ENCODE data around the gene MINDY4.

MINDY4 gene

DNA sequence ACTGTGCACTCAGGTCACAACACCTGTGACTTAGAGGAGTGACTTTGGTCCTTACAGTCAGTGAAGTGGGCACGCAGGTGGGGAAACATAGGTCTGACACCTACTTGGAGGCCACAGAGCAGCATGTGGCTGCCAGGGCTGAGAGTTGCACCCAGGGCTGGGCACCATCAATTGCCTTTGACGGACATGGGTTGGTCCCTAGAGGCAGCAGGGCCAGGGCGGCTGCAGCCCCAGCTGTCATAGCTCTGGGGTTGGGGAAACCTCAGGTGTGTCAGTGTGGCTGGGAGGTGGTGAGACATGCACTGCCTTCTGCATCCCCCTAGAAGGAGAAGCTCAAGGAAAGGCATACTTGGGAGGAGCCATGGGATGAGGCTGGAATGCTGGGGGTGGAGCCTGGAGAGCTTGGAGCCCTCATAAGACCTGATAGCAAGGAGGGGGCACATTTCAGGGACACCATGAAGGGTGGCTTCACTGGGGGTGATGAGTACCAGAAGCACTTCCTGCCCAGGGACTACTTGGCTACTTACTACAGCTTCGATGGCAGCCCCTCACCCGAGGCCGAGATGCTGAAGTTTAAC lies 19.4 kb upstream of the MINDY4 start, which contains the start of gene INMT:
Gene INMT, plus strand, starts transcription at position 440 of the 578 bp plus-strand sequence. Its CDS starts 16 bp downstream, at position 456.
- peak within 1 kb of the TSS; percentile 29 for H3K27ac ChIP-seq
- H3K36me3 ChIP-seq (replicated peaks), result no peaks in the 10 kb centered on the region
- TF ChIP-seq, protein P1, sequence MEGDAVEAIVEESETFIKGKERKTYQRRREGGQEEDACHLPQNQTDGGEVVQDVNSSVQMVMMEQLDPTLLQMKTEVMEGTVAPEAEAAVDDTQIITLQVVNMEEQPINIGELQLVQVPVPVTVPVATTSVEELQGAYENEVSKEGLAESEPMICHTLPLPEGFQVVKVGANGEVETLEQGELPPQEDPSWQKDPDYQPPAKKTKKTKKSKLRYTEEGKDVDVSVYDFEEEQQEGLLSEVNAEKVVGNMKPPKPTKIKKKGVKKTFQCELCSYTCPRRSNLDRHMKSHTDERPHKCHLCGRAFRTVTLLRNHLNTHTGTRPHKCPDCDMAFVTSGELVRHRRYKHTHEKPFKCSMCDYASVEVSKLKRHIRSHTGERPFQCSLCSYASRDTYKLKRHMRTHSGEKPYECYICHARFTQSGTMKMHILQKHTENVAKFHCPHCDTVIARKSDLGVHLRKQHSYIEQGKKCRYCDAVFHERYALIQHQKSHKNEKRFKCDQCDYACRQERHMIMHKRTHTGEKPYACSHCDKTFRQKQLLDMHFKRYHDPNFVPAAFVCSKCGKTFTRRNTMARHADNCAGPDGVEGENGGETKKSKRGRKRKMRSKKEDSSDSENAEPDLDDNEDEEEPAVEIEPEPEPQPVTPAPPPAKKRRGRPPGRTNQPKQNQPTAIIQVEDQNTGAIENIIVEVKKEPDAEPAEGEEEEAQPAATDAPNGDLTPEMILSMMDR (IDR thresholded peaks at IDR 0.05; ENCODE audit: low read depth, low read length, missing control alignments), result no peak
- DNase-seq, result no peak
- H3K4me3 ChIP-seq (ENCODE audit: low read depth, low read length), result no peak within 1 kb of the TSS
- H3K27me3 ChIP-seq (replicated peaks), result no peaks in the 10 kb centered on the region
- in situ Hi-C loops (cut with HindIII; ENCODE audit: low pct_ligation_motif_present, low sequenced_read_pairs), result no loop called here

- TF ChIP-seq, protein P1 (IDR thresholded peaks at IDR 0.05; ENCODE audit: low read depth, low read length, missing control alignments), result no peak
- H3K4me3 ChIP-seq (ENCODE audit: low read depth, low read length), result no peak overlapping the region
- H3K27ac ChIP-seq, result no peak overlapping the region
- no peaks in the 10 kb centered on the region for H3K27me3 ChIP-seq (replicated peaks)
- in situ Hi-C loops (cut with HindIII; ENCODE audit: low pct_ligation_motif_present, low sequenced_read_pairs), result no loop called here
- H3K36me3 ChIP-seq (replicated peaks), result no peaks in the 10 kb centered on the region
- no peak for DNase-seq
These were observed 18.7 kb upstream of the MINDY4 start for GRCh38 chr7:30752484-30752883.

DNA sequence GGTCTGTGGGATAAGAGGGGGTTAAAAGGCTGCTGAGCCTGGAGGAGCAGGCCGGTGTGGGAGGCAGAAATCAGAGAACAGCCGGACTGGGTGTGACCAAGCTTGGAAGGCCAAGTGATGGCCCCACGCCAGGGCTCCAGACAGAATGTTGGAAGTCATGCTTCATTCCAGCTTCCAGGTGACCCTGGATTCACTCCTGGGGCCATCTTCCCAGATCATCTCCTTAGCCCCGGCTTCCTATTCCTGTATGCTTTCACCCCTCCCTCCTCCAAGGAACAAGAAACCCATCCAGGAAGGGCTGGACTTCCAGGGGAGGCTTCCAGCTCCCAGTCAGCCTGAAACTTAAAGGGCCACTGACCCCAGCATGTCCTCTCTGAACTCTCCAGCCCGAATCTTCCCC lies 18.2 kb upstream of the MINDY4 start:
- no peaks in the 10 kb centered on the region for H3K36me3 ChIP-seq (replicated peaks)
- TF ChIP-seq, protein P1 (IDR thresholded peaks at IDR 0.05; ENCODE audit: low read depth, low read length, missing control alignments), result no peak
- no peak for DNase-seq
- H3K27me3 ChIP-seq (replicated peaks), result no peaks in the 10 kb centered on the region
- in situ Hi-C loops (cut with HindIII; ENCODE audit: low pct_ligation_motif_present, low sequenced_read_pairs), result no loop called here
- H3K27ac ChIP-seq, result no peak overlapping the region
- no peak overlapping the region for H3K4me3 ChIP-seq (ENCODE audit: low read depth, low read length)

DNA sequence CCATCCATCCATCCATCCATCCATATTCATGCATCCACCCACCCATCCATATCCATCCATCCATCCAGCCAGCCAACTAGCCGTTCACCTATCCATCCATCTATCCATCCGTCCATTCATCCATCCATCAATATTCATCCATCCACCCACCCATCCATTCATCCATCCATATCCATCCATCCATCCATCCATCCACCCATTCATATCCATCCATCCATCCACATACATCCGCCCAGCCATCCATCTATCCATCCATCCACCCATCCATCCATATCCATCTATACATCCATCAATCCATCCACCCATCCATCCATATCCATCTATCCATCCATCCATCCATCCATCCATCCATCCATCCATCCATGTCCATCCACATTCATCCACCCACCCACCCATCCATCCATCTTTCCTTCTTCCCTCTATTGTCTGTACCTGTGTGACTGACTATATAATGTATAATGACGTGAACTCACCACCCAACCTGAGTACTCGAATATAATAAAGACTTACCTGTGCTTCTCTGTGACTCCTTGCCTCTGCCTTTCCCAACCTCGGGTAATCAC lies 16.8 kb upstream of the MINDY4 start:
- TF ChIP-seq, protein P1 (IDR thresholded peaks at IDR 0.05; ENCODE audit: low read depth, low read length, missing control alignments), result no peak
- in situ Hi-C loops (cut with HindIII; ENCODE audit: low pct_ligation_motif_present, low sequenced_read_pairs), result no loop called here
- no peak for DNase-seq
- no peak overlapping the region for H3K4me3 ChIP-seq (ENCODE audit: low read depth, low read length)
- H3K36me3 ChIP-seq (replicated peaks), result no peaks in the 10 kb centered on the region
- H3K27me3 ChIP-seq (replicated peaks), result no peaks in the 10 kb centered on the region
- H3K27ac ChIP-seq, result no peak overlapping the region

DNA sequence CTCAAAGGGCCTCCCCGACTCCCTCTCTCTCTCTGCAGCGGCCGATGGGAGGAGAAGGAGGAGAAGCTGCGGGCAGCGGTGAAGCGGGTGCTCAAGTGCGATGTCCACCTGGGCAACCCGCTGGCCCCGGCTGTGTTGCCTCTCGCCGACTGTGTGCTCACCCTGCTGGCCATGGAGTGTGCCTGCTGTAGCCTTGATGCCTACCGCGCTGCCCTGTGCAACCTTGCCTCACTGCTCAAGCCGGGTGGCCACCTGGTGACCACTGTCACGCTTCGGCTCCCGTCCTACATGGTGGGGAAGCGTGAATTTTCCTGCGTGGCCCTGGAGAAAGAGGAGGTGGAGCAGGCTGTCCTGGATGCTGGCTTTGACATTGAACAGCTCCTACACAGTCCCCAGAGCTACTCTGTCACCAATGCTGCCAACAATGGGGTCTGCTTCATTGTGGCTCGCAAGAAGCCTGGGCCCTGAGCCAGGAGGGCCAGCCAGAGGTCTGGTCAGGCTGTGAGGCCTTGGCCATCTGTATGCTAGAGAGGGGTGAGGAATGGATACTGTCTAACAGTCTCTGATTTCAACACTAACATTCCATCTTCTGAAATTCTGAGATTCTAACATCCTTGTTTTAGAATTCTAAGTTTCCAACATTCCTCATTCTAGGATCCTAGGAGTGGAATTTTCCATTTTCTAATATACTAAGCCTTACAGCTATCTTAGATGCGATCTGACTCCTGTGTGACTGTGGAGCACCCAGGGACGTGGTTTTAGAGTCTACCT lies 15.6 kb upstream of the MINDY4 start:
- in situ Hi-C loops (cut with HindIII; ENCODE audit: low pct_ligation_motif_present, low sequenced_read_pairs), result no loop called here

More for the DNA sequence above, 15.6 kb upstream of the MINDY4 start:
- no peak for DNase-seq
- Histone ChIP-seq H3K4me3 (ENCODE audit: low read depth, low read length) (no peak overlapping the region), H3K27ac (no peak overlapping the region), H3K36me3 (replicated peaks) (no peaks in the 10 kb centered on the region), H3K27me3 (replicated peaks) (no peaks in the 10 kb centered on the region)
- TF ChIP-seq, protein P1 (IDR thresholded peaks at IDR 0.05; ENCODE audit: low read depth, low read length, missing control alignments), result no peak
